Stimulated activated CD4-positive, alpha-beta T cell treated with anti-CD3 and anti-CD28 coated beads, Interleukin-1b, Interleukin-23, amount 100 ng/mL, for 1 hour (primary cell): Measurements from ENCODE around the gene ZDHHC11B.
"Not testable (repeated sequence)": the region's sequence is repeated elsewhere in the genome, so short reads cannot be mapped to it uniquely, and the experiment has no call there.

Experiments
- DNase-seq, 2 donors: peaks; one replicate each; pipeline ENCODE4 v3.0.0-alpha.2; 2020; ENCODE audit warnings: low read depth in 2 of 2

The ZDHHC11B gene

DNA sequence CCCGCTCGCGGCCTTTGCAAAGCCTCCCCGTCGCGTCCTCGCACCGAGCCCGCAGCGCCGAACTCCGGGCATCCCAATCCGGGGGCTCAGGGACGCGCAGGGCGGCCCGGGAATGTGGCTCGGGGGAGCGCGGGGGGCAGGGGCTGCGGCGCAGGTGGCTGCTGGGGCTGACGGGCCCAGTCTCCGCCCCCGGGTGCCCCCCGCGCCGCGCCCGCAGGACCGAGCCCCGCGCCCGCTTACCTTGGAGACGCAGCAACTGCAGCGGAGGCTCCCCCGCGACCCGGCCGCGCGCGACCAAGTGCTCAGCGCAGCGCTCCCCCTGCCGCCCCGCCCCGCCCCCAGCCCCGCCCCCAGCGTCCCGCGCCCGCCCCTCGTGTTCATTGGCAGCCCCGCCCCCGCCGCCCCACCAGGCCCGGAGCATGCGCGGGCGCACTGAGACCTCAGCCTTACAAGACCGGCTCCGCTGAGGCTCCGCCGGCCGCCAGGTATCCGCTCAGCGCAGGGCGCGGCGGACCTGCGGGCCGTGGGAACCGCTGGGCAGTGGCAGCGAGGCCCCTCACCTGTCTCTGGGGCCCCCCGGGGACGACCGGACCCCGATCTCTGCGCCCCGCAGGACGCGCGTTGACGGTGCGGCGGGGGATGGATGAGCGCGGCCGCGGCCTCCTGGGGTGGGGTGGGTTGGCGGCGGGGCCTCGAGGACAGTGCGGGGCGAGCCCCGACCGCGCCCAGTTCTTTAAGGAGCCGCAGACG is at the start of gene ZDHHC11B:
ZDHHC11B (minus strand) TSS at position 302 of the 750 bp plus-strand sequence. CDS start 17,810 bp downstream, outside the sequence.
- peak; percentile 89 to 93 for DNase-seq

DNA sequence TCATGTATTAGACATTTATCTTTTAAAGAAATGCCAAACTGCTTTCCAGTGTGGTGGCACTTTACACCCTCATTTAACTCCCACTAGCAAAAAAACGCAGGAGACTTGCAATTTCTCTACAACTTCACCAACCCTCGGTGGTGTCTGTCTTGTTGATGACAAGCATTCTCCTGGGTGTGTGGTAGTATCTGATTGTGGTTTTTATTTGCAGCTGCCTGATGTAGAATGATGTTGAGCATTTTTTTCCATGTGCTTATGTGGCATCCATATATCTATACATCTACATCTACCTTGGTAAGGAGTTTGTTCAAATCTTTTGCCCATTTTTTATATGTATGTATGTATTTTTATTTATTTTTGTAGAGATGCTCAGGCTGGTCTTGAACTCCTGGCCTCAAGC is 49.5 kb upstream of the ZDHHC11B start:
- not testable (repeated sequence) for DNase-seq

DNA sequence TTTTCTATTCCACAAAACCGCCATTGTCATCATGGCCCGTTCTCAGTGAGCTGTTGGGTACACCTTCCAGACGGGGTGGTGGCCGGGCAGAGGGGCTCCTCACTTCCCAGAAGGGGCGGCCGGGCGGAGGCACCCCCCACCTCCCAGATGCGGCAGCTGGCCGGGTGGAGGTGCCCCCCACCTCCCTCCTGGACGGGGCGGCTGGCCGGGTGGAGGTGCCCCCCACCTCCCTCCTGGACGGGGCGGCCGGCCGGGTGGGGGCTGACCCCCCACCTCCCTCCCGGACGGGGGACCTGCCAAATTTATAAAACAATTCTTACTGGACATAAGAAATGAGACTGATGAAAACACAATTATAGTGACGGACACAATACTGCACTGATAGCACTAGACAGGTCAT is 43.7 kb upstream of the ZDHHC11B start:
- DNase-seq, result not testable (repeated sequence)

- not testable (repeated sequence) for DNase-seq
Observed at GRCh38 chr5:825544-825943, 41.0 kb upstream of the ZDHHC11B start.

DNA sequence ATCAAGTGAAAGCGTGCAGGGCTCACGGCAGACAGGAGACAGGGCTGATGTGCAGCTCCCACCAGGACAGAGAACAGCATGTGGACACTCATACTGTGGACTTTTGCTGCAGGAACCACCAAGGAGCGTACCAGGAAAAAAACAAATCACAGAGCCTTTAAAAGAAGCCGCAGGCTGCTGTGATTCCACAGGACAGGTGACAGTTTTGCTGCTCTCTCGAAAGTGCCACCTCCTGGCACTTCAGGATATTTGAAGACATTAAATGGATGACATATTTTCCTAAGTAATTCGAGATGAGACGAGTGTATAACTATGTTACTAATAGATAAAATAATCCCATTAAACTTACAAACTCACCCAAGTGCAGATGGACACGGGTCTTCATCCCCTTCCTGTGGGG is 37.0 kb upstream of the ZDHHC11B start:
- no peak for DNase-seq

- no peak for DNase-seq
Observed at GRCh38 chr5:820245-820644, 35.7 kb upstream of the ZDHHC11B start.

DNA sequence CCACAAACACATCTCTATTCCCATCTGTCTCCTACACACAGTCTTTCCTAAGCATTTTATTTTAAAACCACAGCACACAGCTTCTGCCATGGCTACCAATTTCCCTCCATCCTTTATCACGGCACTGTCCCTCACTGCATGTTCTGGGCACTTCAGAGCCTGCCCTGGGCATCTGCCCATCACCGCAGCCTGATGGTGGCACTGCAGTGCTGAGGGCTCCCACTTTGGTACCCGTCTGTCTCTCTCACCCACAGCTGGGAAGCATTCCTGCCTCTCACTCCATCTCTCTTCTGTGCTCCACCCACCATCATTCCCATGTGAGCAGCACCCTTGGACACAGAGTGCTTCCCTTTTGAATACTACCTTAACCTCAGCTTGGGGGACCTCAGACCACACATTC is 34.5 kb upstream of the ZDHHC11B start:
- DNase-seq, result no peak

- DNase-seq, result no peak
Observed at GRCh38 chr5:816176-816575, 31.6 kb upstream of the ZDHHC11B start.

- DNase-seq, result no peak
Observed at GRCh38 chr5:815449-815848, 30.9 kb upstream of the ZDHHC11B start.

DNA sequence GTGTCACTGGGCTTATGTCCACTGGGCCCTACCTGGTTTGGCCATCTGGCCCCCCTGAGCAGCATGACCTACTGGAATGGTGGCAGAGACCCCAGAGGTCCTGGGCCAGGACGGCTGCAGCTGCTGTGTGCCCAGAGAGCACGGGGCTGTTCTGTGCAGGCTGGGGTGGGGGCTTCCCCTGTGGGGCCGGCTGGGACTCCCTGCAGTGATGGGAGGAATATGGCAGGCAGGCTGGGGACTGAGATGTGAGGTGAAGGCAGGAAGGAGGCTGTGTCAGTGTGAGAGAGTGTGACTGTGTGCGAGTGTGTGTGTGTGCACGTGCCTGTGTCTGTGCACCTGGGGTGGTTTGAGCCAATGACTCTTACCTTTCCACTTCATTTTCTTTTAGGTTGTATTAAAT is 29.0 kb upstream of the ZDHHC11B start:
- not testable (repeated sequence) for DNase-seq

DNA sequence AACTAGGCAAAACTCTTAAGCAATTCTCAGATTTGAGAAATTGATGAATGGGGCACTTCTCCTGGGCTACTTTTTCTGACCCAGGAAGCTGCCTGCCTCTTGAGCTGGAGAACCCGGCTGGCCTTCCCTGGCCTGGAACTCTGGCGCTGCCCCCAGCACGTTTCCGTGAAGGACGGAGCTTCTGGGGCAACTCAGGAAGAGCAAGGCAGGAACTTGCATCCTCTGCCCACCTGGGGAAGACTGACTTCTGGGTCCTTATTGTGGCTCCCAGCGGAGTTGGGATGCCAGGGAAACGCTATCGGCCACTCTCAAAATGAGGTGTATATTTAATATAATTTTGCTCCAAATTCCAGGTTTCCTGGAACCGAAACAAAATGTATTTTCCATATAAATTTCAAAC is 26.9 kb upstream of the ZDHHC11B start:
- not testable (repeated sequence) for DNase-seq

- DNase-seq, result not testable (repeated sequence)
Observed at GRCh38 chr5:807719-808514, 23.4 kb upstream of the ZDHHC11B start.

DNA sequence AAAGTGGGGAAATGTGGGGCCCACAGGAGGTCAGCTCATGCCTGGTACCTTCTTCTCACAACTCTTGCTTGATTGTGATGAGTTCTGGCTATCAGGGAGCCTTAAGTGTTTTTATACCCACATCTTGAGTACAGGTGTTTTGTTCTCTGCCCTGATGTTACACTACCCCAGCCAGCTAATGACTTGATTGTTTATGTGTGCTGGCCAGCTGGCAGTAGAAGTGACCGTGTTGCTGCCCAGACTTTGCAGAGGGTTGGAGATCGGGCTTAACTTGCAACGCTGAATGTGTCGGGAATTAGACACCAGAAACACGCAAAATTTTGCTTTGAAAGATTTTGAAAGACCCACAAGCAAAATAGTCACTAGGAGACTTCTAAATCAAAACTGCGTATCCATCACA is 16.9 kb upstream of the ZDHHC11B start:
- DNase-seq, result no peak

GRCh38 chr5:801055-801454 is 16.5 kb upstream of the ZDHHC11B start:
- not testable (repeated sequence) for DNase-seq

DNA sequence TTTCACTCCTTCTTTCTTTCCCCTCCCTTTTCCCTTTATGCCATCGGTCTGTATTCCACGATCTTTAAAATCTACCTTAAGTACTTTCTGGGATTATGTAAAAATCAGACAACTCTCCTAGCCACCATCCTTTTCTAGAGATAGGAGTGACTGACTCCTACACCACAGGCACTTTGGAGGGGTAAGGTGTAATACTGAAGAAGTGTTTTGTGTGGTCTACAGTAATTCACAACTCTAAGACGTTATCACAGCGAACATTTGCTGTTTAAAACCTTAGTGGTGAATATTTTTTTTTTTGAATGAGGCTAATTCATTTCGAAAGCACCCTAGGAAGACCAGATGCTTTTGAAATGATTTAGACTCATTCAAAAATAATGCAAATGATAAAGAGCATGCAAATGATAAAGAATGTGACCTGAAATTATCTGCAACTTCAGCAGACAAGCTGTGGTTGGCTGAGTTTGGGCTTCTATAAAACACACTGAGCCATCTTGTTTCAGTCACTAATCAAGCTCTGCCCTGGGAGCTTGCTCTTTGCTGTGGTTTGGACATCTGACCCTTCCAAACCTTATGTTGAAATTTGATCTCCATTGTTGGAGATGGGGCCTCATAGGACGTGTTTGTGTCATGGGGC is 14.1 kb upstream of the ZDHHC11B start:
- not testable (repeated sequence) for DNase-seq

DNA sequence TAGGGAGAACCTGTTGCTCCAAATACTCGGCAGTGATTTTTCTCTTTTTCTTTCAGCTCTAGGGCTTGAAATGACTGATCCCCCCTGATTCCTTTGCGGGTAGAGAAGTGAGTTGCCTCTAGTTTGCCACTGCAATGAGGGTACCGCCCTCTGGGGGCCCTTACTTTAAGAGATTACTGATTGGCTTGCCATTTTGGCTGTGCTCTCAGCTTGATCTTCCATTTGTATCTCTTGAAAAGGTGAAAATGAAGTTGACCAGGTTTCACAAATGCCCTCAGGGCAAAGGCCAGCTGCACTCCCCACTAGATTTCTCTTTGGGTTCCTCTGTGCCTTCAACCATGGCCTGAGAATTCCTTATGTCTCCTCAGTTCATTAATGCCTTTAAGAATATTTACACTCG is 13.5 kb upstream of the ZDHHC11B start:
- DNase-seq, result not testable (repeated sequence)

DNA sequence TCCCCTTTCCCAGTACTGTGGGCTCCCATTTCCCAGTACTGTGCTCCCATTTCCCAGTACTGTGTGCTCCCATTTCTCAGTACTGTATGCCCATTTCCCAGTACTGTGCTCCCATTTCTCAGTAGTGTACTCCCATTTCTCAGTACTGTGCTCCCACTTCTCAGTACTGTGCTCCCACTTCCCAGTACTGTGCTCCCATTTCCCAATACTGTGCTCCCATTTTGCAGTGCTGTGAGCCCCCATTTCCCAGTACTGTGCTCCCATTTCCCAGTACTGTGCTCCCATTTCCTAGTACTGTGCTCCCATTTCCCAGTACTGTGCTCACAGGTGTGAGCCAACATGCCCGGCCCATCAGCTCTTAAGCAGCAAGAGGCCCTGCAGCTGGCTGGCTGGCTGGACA is 11.3 kb upstream of the ZDHHC11B start:
- DNase-seq, result not testable (repeated sequence)

- DNase-seq, result not testable (repeated sequence)
Observed at GRCh38 chr5:794948-795347, 10.4 kb upstream of the ZDHHC11B start.

GRCh38 chr5:788703-789102 is 4.2 kb upstream of the ZDHHC11B start:
- DNase-seq, result not testable (repeated sequence)

GRCh38 chr5:787857-788233 is 3.3 kb upstream of the ZDHHC11B start:
- DNase-seq, result not testable (repeated sequence)

DNA sequence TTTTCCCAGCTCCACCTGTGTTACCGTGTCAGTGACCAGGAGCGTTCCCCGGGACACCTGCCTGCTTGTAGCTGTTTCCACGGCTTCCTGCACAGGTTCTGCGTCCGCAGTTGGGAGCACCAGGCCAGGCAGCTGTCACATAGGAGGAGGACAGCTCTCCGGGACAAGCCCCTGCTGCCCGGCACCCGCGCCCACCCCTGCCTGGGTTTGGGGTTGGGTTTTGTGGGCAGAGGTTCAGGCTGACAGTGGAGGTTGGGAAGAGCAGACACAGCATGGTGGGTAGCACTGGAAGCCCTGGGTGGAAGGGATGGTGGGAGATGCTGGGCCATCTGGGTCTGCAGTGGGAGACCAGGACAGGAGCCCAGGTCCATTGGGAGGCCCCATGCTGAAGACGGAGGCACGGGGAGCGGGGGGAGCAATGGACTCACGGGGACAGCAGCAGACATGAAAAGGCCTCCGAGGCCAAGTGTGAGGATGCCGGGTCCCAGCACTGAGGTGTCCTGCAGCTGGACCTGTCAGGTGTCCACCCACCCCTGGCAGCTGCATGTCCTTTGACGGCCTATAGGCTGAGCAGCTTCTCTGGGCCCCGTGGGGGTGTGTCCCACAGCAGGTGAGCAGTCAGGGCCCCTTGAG is 2.8 kb upstream of the ZDHHC11B start:
- DNase-seq, result not testable (repeated sequence)

- not testable (repeated sequence) for DNase-seq
Observed at GRCh38 chr5:785181-785705, 714 bp upstream of the ZDHHC11B start.
